ENCODE results near the gene PRSS3. TPM values are rescaled to one million over a fixed set of nuclear protein-coding genes. Genes with fewer than 3 reads are reported as not detected.
"Not testable (repeated sequence)": the region's sequence is repeated elsewhere in the genome, so short reads cannot be mapped to it uniquely, and the experiment has no call there.

Gene PRSS3
- total RNA-seq, 2 experiments from 2014 or later = not detected

DNA sequence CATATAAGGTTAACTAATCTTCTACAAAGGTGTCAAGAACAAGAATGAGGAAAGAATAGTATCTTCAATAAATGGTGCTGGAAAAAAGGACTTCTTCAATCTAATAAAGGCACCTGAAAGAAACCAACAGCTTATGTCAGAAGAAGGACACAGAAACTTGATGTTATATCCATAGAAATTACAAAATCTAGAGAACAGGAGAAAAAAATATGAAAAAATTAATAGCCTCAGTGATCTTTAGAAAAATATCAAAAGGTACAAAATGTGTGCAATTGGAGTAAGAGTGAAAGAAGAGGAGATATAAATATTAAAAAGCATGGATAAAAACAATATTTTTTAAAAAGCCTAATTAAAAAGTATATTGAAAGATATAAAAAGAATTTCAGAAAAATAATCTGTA lies 18.8 kb upstream of the PRSS3 start:
- Mint-ChIP-seq H3K27me3 (peaks cover 5% of the 10 kb centered on the region), H3K36me3 (no peaks in the 10 kb centered on the region), H3K27ac (no peak overlapping the region), H3K4me3 (no peak overlapping the region), H3K4me1 (peaks cover 5% of the 10 kb centered on the region), H3K9me3 (no peaks in the 10 kb centered on the region)
- no peak for DNase-seq

DNA sequence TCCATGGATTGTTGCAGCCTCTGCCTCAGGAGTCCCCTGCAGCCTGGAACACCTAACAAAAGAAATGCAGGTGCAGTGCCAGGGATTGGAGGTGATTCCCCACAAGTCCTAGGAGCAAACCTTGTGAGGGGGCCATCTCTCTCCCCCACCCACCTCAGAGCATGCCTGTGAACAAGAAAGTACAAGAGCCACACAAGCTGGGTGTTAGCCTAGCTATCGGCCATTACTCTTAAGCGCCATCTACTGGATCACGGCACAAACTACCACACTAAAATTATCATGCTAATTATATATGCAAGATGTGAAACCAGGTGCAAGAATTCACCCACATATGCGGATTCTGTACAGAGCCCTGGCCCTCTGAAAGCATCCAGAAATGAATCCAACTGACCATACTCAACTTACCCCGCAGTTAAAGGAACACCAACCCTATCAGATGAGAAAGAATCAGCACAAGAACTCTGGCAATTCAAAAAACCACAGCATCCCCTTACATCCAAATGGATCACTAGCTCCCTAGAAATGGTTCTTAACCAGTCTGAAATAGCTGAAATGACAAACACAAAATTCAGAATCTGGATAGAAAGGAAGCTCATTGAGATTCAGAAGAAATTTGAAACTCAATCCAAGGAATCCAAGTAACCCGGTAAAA lies 16.5 kb upstream of the PRSS3 start:
- H3K4me1 Mint-ChIP-seq = peaks cover 8% of the 10 kb centered on the region
- peaks cover 8% of the 10 kb centered on the region for H3K27me3 Mint-ChIP-seq
- no peak overlapping the region for H3K27ac Mint-ChIP-seq
- DNase-seq = peak; percentile 36
- no peaks in the 10 kb centered on the region for H3K36me3 Mint-ChIP-seq
- no peak overlapping the region for H3K4me3 Mint-ChIP-seq
- no peaks in the 10 kb centered on the region for H3K9me3 Mint-ChIP-seq

DNA sequence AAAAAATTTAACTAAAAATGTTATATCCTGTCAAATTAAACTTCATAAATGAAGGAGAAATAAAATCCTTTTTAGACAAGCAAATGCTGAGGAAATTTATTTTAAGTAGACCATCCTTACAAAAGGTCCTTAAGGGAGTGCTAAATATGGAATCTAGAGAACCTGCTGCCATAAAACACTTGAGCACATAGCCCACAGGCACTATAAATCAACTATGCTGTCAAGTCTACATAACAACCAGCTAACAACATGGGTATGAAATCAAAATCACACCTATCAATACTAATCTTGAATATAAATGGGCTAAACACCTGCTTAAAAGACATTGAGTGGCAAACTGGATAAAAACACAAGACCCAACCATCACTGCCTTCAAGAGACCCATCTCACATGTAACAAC lies 15.1 kb upstream of the PRSS3 start:
- H3K4me1 Mint-ChIP-seq = peaks cover 8% of the 10 kb centered on the region
- DNase-seq = no peak
- no peaks in the 10 kb centered on the region for H3K9me3 Mint-ChIP-seq
- no peaks in the 10 kb centered on the region for H3K36me3 Mint-ChIP-seq
- no peak overlapping the region for H3K4me3 Mint-ChIP-seq
- peaks cover 8% of the 10 kb centered on the region for H3K27me3 Mint-ChIP-seq
- no peak overlapping the region for H3K27ac Mint-ChIP-seq

DNA sequence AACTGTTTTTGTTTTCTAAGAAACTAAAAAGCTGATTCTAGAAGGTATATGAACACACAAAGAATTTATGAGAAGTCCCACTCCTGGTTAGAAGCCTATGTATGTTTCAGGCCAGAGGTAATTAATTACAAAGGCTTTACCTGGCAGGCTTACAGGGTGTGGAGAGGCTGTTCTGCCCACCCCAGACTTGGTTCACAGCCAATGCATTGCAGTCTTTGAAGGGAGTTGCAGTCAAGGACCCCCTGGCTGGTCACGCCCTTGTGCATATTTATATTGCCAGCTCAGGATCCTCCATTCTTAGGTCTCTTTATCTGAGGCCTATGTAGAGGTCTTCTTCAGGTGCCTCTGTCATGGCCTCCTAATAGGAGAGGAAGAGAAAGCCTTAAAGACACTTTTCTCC lies 13.6 kb upstream of the PRSS3 start:
- Mint-ChIP-seq H3K4me3 (no peak overlapping the region), H3K4me1 (peaks cover 17% of the 10 kb centered on the region), H3K36me3 (no peaks in the 10 kb centered on the region), H3K9me3 (no peaks in the 10 kb centered on the region), H3K27me3 (peaks cover 8% of the 10 kb centered on the region), H3K27ac (no peak overlapping the region)
- DNase-seq = no peak

DNA sequence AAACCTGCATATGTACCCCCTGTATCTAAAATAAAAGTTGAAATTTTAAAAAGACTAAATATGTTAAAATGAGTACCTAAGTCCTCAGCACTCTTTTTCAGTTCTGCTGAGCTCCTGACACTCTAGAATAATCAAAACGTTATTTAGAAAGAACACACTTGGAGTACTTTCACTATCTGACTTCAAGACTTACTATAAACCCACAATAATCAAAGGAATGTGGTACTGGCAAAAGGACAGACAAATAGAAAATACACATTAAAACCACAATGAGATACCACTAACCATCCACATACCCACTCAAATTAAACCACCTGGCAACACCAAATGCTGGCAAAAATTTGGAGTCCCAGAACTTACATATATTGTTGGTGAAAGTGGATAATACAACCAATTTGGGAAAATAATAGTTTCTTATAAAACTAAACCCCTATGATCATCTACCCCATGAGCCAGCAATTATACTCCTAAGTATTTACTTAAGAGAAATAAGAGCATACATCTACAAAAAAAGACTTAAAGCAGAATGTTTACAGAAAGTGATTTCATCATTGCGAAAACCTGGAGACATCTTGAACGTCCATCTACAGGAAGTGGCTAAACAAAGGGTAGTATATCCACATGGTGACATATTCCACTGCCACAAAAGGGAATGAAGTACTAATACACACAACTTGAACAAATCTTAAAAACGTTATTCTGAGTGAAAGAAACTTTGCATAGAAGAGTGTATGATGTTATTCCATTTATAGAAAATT lies 12.8 kb upstream of the PRSS3 start:
- no peak for DNase-seq
- peaks cover 8% of the 10 kb centered on the region for H3K27me3 Mint-ChIP-seq
- H3K36me3 Mint-ChIP-seq = no peaks in the 10 kb centered on the region
- no peaks in the 10 kb centered on the region for H3K9me3 Mint-ChIP-seq
- H3K4me3 Mint-ChIP-seq = no peak overlapping the region
- no peak overlapping the region for H3K27ac Mint-ChIP-seq
- peaks cover 20% of the 10 kb centered on the region for H3K4me1 Mint-ChIP-seq

DNA sequence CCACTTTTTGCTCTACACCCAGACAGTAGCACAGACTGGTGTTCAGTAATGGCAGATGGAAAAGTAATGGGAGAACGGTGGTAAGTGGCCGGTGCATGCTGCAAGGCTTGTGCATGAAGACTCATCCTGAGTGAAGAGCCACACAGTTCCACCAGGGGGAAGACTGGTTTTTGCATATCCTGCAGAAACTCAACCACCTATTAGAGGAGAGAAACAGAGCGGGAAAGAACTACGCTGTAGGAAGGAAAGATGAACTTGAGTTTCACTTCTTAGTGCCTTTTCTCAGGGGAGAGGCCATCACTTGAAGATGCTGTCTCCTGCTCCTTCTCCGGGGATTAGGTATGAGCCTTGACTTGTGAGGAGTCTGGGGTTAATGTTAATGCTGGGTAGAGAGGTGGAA lies 9.4 kb upstream of the PRSS3 start:
- Mint-ChIP-seq H3K9me3 (no peaks in the 10 kb centered on the region), H3K4me1 (peaks cover 15% of the 10 kb centered on the region), H3K27me3 (peaks cover 3% of the 10 kb centered on the region), H3K36me3 (no peaks in the 10 kb centered on the region), H3K27ac (no peak overlapping the region), H3K4me3 (no peak overlapping the region)
- DNase-seq = no peak

DNA sequence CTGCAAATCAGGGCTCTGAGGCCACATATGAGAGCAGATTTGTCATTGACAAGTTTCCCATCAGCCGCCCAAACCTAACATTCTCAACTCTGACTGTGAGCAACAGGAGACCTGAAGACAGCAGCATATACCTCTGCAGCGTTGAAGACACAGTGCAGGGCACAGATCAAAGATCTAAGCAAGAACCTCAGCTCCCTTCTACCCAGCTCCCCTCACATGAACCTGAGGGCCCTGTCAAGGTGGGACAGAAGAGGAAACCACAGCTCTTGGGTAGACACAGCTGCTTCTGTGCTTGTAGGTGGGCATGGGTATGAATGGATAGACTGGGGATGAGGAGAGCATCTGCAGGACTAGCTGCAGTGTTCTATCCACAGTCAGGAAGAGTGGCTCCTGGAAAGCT lies 8.7 kb upstream of the PRSS3 start:
- H3K27me3 Mint-ChIP-seq = peaks cover 3% of the 10 kb centered on the region
- H3K4me1 Mint-ChIP-seq = peaks cover 15% of the 10 kb centered on the region
- no peaks in the 10 kb centered on the region for H3K9me3 Mint-ChIP-seq
- H3K36me3 Mint-ChIP-seq = no peaks in the 10 kb centered on the region
- no peak overlapping the region for H3K27ac Mint-ChIP-seq
- no peak overlapping the region for H3K4me3 Mint-ChIP-seq
- no peak for DNase-seq

DNA sequence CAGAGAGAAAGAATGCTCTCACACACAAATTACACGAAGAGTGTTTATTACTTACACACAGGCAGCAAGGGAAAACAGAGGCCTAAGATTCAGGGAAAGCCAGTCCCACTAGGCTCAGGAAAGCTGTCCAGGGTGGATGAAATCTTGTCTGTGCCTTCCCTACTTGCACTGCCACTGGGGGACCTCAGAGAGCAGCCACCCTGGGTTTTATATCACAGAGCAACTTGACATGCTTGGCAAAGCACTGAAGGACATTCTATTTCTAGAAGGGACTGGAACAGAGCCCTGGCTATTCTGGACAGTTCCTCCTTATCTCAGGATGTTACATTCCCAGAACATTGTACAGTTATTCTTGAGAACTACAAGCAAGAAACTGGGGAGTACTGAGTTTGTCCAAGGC lies 7.5 kb upstream of the PRSS3 start:
- Mint-ChIP-seq H3K4me1 (peaks cover 12% of the 10 kb centered on the region), H3K4me3 (no peak overlapping the region), H3K27ac (no peak overlapping the region), H3K36me3 (no peaks in the 10 kb centered on the region), H3K9me3 (no peaks in the 10 kb centered on the region), H3K27me3 (peaks cover 3% of the 10 kb centered on the region)
- DNase-seq = no peak

DNA sequence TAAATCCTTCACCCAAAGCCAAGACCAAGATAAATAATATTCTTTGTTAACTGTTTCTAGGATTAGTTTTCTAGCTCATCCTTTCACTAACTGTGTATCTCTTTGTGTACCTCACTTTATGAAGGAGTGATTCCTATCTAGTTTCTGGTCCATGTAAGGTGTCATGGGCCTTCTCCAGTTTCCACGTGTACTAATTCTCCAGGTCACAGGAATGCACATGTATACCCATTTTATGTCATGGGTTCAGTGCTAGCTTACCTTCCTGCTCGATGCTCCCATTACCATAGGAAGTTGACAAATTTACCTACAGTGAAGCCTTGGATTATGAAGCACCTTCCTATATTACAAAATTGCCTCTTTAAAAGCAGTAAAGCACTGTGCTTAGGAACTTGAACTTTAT lies 5.9 kb upstream of the PRSS3 start:
- not testable (repeated sequence) for H3K27me3 Mint-ChIP-seq, H3K36me3 Mint-ChIP-seq

DNA sequence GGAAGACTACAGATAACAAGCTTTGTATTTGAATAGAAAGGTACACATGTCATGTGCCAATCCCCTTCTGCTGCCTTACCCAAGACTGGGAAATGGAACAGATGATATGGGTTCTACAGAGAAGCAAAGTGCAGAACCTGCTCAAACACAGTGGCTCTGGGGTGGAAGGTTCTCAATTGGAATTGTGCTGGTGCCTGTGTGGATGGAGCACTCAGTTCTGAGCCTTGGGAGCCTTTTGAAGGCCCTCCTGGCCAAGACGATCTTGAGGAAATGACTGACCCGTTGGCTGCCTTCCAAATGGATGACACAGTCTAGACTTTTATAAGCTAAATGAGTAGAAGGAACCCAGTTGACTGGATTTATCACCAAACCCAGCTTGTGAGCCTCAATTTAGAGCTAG lies 4.2 kb upstream of the PRSS3 start:
- Mint-ChIP-seq H3K9me3 (no peaks in the 10 kb centered on the region), H3K27me3 (no peaks in the 10 kb centered on the region), H3K27ac (no peak overlapping the region), H3K36me3 (no peaks in the 10 kb centered on the region), H3K4me3 (no peak overlapping the region), H3K4me1 (peaks cover 11% of the 10 kb centered on the region)
- no peak for DNase-seq

More for the DNA sequence above, 5.9 kb upstream of the PRSS3 start:
- H3K4me1 Mint-ChIP-seq = peaks cover 13% of the 10 kb centered on the region
- not testable (repeated sequence) for H3K27ac Mint-ChIP-seq, H3K4me3 Mint-ChIP-seq, DNase-seq, H3K9me3 Mint-ChIP-seq

DNA sequence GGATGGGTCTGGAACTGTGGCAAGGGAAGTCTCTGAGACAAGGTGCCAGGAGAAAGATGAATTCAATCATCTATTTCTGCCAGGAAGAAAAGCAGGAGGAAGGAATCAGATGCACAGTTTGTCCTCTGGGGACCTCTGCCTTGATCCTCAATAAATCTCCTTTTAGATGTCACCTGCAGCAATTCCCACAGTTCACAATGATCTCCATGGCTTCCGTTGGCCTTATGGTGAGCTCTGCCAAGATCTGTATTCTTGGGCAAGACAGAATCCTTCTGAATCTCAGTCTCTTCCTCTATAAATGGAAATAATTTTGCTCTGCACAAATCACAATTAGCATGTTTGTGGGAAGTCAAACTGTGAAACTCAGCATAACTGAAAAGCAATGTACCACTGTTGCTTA lies 1.9 kb upstream of the PRSS3 start:
- not testable (repeated sequence) for H3K4me3 Mint-ChIP-seq, DNase-seq, H3K27me3 Mint-ChIP-seq, H3K36me3 Mint-ChIP-seq, H3K4me1 Mint-ChIP-seq, H3K9me3 Mint-ChIP-seq, H3K27ac Mint-ChIP-seq

DNA sequence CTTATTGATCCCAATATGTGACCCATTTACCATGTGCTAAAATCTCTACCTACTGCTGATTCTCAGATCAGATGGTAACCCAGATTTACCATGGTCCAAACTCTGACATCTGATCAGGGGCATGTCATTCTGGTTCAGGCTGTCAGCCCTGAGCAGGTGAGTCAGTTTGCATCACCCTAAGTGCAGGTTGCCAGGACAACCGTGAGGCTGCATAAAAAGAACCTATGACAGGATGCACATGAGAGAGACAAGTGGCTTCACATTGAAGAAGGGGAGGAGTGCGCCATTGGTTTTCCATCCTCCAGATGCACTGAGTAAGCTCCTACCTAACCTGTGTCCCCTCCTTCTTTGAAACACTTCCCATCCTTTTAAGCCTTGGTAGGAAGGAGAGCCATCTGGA lies 801 bp upstream of the PRSS3 start:
- Mint-ChIP-seq H3K27ac (no peak overlapping the region), H3K9me3 (no peaks in the 10 kb centered on the region), H3K4me3 (no peak overlapping the region), H3K27me3 (no peaks in the 10 kb centered on the region), H3K4me1 (peaks cover 3% of the 10 kb centered on the region), H3K36me3 (no peaks in the 10 kb centered on the region)
- DNase-seq = peak; percentile 17

DNA sequence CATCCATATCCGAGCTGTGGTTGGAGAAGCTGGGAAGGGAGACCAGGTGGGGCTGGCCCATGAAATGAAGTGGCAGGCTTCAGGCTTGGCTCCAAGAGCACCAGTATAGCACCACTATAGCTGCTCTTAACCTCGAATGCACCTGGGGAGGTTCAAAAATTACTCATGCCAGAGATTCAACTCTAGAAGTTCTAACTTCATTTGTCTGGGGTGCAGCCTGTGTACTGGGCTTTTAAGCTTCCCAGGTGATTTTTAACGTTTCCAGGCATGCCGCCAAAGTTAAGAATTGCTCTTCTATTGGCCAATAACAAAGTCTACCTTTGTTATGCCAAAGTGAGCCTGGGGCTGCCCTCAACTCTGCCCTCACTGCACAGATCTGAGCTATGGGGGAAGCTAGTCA lies 458 bp downstream of the PRSS3 start:
- Mint-ChIP-seq H3K27ac (no peak overlapping the region), H3K27me3 (no peaks in the 10 kb centered on the region), H3K4me1 (peaks cover 3% of the 10 kb centered on the region), H3K9me3 (no peaks in the 10 kb centered on the region), H3K36me3 (no peaks in the 10 kb centered on the region), H3K4me3 (no peak overlapping the region)
- DNase-seq = no peak

DNA sequence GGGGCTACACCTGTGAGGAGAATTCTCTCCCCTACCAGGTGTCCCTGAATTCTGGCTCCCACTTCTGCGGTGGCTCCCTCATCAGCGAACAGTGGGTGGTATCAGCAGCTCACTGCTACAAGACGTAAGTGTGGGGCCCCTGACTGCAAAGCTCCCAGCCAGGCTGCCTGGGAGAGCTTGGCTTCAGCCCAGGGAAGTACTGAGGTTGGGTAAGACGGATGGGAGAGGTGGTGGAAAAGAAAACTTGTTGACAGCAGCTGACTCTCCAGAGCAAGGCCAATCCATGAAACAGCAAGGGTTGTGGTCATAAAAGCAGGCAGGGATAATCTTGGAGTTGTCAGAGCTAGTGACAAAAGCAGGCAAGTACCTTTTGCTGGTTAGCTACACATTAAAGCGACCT lies 1.3 kb downstream of the PRSS3 start:
- H3K36me3 Mint-ChIP-seq, H3K4me1 Mint-ChIP-seq, H3K27me3 Mint-ChIP-seq, H3K9me3 Mint-ChIP-seq, H3K27ac Mint-ChIP-seq, H3K4me3 Mint-ChIP-seq, DNase-seq: not testable (repeated sequence)

DNA sequence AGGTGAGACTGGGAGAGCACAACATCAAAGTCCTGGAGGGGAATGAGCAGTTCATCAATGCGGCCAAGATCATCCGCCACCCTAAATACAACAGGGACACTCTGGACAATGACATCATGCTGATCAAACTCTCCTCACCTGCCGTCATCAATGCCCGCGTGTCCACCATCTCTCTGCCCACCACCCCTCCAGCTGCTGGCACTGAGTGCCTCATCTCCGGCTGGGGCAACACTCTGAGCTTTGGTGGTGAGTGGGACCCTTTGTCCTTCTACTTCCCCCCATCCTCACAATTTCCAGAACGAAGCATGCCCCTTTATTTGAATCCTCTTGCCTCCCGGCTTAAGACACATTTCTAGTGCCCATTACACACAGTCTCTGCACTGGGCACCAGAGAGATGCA lies 2.5 kb downstream of the PRSS3 start:
- Mint-ChIP-seq H3K36me3 (peaks cover 1% of the 10 kb centered on the region), H3K4me3 (no peak overlapping the region), H3K4me1 (peaks cover 3% of the 10 kb centered on the region), H3K27me3 (no peaks in the 10 kb centered on the region), H3K9me3 (no peaks in the 10 kb centered on the region), H3K27ac (no peak overlapping the region)
- no peak for DNase-seq

DNA sequence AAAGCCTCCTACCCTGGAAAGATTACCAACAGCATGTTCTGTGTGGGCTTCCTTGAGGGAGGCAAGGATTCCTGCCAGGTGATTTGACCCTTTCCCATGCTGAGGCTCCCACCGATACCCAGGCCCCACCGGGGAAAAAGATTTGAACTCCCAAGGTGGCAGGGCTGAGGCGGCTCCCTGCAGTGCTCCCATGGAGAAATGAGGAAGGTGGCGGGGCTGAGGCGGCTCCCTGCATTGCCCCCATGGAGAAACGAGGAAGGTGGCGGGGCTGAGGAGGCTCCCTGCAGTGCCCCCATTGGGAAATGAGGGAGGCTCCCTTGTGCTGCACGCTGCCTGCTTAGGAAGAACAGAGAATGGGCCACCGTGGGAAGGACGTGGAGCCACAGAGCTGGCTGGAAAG lies 3.2 kb downstream of the PRSS3 start:
- peaks cover 3% of the 10 kb centered on the region for H3K4me1 Mint-ChIP-seq
- H3K27me3 Mint-ChIP-seq = no peaks in the 10 kb centered on the region
- no peak overlapping the region for H3K27ac Mint-ChIP-seq
- no peaks in the 10 kb centered on the region for H3K9me3 Mint-ChIP-seq
- DNase-seq = no peak
- no peak overlapping the region for H3K4me3 Mint-ChIP-seq
- peaks cover 1% of the 10 kb centered on the region for H3K36me3 Mint-ChIP-seq
